Measurements from ENCODE around the gene NSUN5.
"Not testable (repeated sequence)": the region's sequence is repeated elsewhere in the genome, so short reads cannot be mapped to it uniquely, and the experiment has no call there.

NSUN5 gene

GRCh38 chr7:73267813-73268212 lies 40.8 kb downstream of the NSUN5 start:
- DNase-seq (ENCODE audit: low read depth), result not testable (repeated sequence)

- not testable (repeated sequence) for DNase-seq (ENCODE audit: low read depth)
Measured at GRCh38 chr7:73266719-73267368, 41.8 kb downstream of the NSUN5 start.

GRCh38 chr7:73262416-73262815 lies 46.2 kb downstream of the NSUN5 start:
- not testable (repeated sequence) for DNase-seq (ENCODE audit: low read depth)
